GM18873 (cell line): ENCODE results near the gene PLEKHH2.

Source experiments
- ATAC-seq: cut with Tn5 transposase; IDR thresholded peaks from one replicate; pipeline ENCODE4 v1.9.1; 2021; ENCODE audit warnings: mild to moderate bottlenecking, moderate library complexity, moderate number of reproducible peaks; ENCODE audit not compliant: unreplicated experiment, low FRiP score

Gene PLEKHH2

DNA sequence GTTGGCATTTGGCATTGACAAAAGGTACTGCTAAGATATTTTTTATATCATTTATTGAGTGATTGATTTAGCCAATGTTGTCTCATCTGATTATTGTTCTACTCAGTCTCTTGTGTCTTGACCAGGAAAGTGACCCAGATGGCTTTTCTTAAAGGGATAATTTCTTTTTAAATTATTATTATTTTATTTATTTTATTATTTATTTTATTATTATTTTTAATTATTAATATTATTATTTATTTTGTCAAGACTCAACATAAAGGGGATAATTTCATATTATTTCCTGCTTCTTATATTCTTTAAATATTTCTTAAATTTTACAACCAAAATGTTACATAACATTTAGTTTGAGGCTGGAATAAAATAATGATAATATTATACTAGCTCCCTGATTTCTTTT, 163.8 kb downstream of the PLEKHH2 start:
- ATAC-seq, result no peak

DNA sequence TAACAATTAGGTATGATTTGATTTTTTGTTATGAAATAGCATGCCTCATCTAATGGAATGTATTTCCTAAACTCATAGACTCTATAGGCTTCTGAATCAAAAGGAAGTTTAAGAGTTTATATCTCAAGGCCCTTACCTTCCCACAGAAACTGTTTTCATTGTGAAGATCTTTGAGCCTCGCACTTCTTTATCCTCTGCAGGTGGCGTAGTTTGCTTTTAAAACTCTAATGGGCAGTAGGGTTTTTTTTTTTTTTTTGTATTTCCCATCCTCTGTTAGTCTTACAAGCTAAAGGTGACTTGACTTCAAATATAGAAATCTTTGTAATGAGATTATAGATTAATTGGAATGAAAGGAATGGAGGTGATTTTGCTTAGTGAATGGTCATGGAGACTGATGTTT, 165.1 kb downstream of the PLEKHH2 start:
- ATAC-seq, result no peak

DNA sequence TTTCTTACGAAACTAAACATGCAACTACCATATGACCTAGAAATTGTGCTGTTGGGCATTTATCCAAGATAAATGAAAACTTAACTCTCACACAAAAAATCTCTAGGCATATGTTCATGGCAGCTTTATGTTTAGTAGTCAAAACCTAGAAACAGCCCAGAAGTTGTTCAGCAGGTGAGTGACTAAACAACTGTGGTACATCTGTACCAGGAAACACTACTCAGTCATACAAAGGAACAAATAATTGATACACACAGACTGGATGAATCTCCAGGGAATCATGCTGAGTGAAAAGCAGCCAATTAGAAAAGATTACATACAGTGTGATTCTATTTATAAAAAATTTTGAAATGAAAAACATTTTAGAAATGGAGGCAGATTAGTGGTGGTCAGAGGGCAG, 166.1 kb downstream of the PLEKHH2 start:
- ATAC-seq, result no peak

DNA sequence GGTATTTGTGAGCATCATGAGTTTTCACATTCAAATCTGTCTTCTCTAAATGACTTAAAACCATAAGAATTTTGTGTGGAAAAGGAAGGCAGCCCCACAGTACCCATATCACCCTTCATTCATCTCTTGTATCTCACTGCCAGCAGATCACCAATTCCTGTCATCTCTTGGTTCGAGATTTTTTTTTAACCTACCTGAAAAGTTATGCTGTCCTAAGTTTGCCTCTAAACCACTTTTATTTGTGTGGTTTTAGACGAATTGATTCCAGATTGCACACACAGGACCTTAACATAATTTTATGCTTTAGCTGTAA, 169.6 kb downstream of the PLEKHH2 start:
- ATAC-seq, result no peak

DNA sequence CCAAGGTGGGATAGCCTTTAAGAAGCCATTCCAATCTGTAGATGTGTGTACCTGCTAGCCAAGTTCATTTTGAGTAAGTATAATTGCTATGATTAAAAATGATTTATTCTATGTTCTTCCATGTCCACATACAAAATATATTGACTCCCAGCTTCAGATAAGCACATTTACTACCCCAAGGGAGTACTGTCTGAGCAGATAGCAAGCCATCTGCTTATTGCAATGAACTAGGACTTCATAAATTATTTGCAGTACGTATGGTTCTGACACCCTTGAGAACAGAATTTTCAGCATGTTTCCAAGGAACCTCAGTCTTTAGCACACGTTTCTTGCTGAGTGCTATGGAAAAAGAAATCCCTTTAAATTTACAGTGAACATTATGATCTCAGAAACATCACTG, 173.4 kb downstream of the PLEKHH2 start:
- no peak for ATAC-seq

DNA sequence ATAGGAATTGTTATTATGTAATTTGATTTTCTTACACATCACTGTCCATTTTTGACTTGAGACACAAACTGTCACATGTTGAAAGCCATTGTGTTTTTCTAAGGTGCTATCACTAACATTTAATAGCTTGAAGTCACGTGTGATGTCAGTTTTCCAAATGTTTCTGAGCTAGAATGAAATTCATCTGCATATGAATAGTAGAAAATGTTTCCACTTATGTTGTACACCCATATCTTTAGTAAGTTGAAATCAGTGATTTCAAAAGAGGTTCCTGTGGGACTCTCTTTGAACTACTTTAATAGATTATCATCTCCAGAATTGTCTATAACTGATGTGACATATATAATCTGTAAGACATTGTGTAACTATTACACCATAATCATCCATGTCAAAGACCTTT, 173.8 kb downstream of the PLEKHH2 start:
- no peak for ATAC-seq

DNA sequence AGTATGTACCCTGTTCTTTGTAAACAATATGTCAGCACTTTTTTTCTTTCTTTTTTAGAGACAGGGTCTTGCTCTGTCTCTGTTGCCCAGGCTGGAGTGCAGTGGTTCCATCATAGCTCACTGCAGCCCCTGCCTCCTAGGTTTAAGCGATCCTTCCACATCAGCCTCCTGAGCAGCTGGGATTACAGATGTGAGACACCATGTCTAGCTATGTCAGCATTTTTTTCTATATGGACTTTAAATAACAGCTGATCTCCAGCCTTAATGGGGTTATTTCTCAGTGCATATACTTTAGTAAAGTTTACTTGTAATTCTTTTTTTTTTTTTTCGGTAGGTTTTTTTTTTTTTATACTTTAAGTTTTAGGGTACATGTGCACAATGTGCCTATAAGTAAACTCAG, 174.9 kb downstream of the PLEKHH2 start:
- no peak for ATAC-seq

DNA sequence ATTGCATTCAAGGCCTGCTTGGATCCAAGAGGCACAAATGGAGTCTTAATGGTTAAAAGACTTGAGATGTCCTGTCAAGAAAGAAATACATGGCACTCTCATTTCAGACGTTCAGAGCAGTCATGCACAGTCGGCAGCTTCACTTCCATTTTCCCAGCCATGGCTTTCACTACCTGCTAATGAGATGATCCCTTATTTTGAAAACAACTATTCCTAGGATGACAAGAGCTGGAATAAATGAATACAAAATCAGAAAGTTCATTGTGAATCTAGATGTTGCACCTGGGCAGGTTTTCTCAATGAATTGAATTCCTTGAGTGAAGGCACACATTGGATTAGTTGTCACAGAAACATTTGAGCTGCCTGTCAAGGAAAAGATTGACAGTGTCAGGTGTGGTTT, 175.9 kb downstream of the PLEKHH2 start:
- ATAC-seq, result no peak

DNA sequence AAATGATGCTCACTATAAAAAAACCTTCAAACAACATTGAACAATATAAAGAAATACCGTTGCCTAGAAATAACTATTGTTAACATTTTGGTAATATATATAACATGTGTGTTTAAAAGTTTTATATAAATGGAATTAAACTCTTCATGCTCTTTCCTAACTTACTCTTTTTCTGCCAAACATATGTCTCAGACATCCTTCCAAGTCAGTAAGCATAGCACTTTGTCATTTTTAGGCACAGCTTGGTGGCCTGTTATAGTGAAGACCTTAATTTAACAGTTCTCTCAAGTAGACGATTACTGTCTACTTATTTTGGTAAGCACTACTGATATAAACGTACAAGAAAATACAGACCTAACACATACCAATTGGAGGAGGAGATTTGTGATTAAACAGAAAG, 177.7 kb downstream of the PLEKHH2 start:
- no peak for ATAC-seq
